GM18951 (cell line): ENCODE measurements around the gene AGAP1.

Experiments
- POLR2A ChIP-seq: IDR thresholded peaks from 4 replicates; pipeline ENCODE4 v1.6.1; 2011; ENCODE audit warnings: mild to moderate bottlenecking; ENCODE audit not compliant: insufficient read length, insufficient read depth; ENCODE audit errors: extremely low read depth
- in situ Hi-C: fragments of 300-500 bp; cut with MboI; formaldehyde crosslinking; loops from one replicate; pipeline ENCODE4 v1.12.0; 2022; ENCODE audit warnings: low sequenced_read_pairs, mixed read lengths, inconsistent platforms; ENCODE audit not compliant: unreplicated experiment

The AGAP1 gene

DNA sequence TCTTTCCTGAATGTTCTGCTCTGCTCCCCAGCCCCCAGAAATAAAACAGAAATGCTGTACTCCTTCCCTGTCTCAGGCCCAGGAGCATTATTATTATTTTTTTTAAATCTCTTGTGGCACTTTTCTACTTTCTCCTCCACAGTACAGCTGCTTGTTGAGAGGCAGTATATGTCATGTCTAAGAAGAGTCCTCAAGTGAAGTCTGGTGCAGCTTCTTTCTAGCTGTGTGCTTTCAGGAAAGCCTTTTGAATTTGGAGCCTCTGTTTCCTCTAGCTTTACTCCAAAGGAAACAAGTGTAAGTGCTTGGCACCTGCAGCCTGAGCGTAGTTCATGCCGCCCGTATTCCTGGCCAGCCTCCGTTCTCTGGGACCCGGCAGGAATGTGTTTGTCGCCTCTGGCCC lies 22.4 kb downstream of the AGAP1 start:
- TF ChIP-seq POLR2A, result no peak
- in situ Hi-C loops, result no loop called here

DNA sequence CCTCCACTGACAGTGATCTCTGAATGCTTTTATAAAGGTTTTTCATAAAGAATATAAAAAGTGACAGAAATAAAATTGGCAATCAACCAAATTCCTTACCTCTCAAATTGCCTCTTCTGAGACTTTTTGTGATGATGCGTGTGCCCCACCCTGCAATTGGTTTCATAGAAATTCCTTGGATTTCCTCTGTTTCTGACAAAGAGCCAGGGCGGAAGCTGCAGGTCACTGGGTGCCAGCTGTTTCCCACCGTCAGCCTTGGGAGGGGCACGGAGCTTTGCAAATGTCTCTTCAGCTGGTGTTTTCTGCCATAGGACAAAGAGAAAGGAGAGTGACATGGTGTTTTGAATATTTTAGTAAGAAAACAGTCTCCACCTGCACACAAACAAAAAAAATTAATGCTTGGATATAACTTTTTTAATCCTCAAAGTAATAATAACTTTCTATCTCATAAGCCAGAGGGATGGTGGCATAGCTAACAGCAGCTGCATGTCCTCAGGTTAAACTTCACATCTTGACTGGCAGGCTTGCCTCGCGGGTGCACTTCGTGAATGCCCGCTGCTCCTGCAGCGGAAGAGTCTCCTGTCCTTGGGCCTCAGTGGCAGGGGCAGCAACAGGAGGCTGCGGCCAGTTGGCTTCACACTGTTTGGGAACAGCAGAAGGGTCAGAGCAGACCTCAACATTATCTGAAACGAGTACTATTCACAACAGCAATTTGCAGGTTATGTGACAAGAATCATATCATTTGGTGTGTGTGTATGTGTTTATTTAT lies 24.7 kb downstream of the AGAP1 start:
- no peak for TF ChIP-seq POLR2A
- in situ Hi-C loops, result no loop called here

GRCh38 chr2:235520787-235521186 lies 26.9 kb downstream of the AGAP1 start:
- no peak for TF ChIP-seq POLR2A
- in situ Hi-C loops, result no loop called here

DNA sequence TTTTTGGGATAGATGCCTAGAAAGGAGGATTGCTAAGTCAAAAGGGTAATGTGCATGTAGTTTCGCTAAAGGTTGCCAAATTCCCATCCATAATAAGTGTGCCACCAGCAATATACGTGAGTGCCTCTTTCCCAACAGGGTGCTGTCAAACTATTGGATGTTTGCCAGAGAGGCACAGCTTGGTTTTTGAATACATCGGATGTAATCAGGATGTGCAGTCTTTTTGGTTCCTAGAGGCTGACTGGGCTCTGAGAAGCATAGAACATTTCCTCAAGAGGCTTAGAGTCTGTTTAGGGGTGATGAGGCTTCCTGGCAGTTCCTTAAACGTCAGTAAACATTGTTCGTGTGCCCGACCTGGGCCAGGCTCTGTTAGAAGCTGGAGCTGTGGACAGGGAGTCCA lies 28.0 kb downstream of the AGAP1 start:
- TF ChIP-seq POLR2A, result no peak
- in situ Hi-C loops, result no loop called here

GRCh38 chr2:235523021-235523420 lies 29.2 kb downstream of the AGAP1 start:
- no peak for TF ChIP-seq POLR2A
- in situ Hi-C loops, result no loop called here

GRCh38 chr2:235523486-235524150 lies 29.8 kb downstream of the AGAP1 start:
- TF ChIP-seq POLR2A, result no peak
- in situ Hi-C loops, result no loop called here

GRCh38 chr2:235526166-235526565 lies 32.3 kb downstream of the AGAP1 start:
- in situ Hi-C loops, result no loop called here
- no peak for TF ChIP-seq POLR2A

DNA sequence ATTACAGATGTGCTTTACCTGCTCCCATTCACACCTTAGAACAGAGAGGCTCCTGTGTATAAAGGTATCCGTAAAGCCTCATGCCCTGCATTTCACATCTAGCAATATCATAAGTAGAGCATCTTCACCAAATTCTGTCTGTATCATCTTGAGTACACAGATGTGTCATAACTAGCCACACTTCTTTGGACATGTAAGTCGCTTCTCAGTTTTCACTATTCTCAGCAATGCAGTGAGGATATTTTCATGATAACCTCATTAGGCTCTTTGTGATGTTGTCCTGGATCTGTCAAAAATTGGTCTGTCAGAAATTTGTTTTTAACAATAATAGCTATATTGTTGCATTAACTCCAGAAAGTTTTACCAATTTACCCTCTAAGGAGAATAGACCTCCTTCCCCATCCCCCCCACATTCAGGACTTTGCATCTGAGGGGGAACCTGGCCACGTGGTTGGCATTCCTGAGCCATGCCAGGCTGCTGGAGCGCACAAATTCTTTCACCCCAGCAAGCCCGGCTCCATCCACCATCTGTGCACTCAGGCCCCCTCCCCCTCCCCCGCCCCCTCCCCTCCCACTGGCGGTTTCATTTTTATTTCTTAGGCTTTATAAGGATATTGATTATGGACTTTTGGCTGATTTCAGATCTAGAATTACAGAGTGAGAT lies 34.1 kb downstream of the AGAP1 start:
- TF ChIP-seq POLR2A, result no peak

GRCh38 chr2:235529621-235530020 lies 35.8 kb downstream of the AGAP1 start:
- TF ChIP-seq POLR2A, result no peak
- in situ Hi-C loops, result no loop called here

More for the DNA sequence above, 34.1 kb downstream of the AGAP1 start:
- in situ Hi-C loops, result no loop called here

GRCh38 chr2:235530735-235531134 lies 36.9 kb downstream of the AGAP1 start:
- no peak for TF ChIP-seq POLR2A
- in situ Hi-C loops, result no loop called here

GRCh38 chr2:235532307-235532706 lies 38.5 kb downstream of the AGAP1 start:
- TF ChIP-seq POLR2A, result no peak
- in situ Hi-C loops, result no loop called here

GRCh38 chr2:235533198-235533597 lies 39.4 kb downstream of the AGAP1 start:
- no peak for TF ChIP-seq POLR2A
- in situ Hi-C loops, result no loop called here

DNA sequence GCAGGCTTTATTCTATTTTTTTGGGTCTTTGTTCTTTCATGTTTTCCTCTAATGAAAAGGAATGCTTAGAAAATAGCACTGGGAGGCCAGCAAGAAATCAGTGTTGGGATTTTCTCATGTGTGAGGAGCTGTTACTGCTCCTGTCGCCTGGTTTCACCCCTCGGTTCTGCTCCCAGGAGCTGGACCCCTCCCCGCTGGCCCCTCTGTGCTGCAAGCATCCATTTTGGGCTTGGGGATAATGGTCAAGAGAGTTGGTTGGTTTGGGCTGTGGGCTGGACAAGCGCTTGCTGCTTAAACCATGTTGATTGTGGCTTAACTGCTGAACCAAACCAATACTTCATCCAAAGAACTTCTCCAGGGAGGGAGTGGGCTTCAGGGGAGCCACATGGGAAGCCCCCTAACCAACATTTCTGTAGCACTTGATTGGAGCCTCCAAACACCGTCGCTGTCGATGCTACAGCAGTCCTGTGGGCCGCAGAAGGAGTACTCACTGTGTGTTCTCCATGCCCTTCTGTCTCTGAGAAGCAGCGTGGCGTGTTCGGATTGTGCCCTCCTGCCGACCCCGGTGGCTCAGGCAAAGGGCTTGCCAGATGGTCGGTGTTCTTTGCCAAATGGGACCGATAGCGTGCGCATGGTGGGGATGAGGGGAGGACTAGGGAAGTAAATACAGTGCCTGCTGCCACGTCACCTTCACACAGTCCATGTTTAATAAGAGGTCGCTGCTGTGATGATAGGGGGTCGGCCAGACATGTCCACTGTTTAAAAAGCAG lies 40.0 kb downstream of the AGAP1 start:
- TF ChIP-seq POLR2A, result no peak
- in situ Hi-C loops, result no loop called here
